PC-9 (cell line): ENCODE data around the gene LDLRAD2.

Experiments used
- EZH2 ChIP-seq: fragments of 200-600 bp; sonication (generic); IDR thresholded peaks from 2 replicates; pipeline ENCODE4 v1.8.0; 2017; ENCODE audit warnings: antibody characterized with exemption, low read depth
- TF ChIP-seq, protein P1 (sequence below): fragments of 200-600 bp; sonication (generic); conservative IDR thresholded peaks from 2 replicates; pipeline ENCODE4 v1.6.1; 2017; ENCODE audit warnings: mixed run types, antibody characterized with exemption, mild to moderate bottlenecking, moderate library complexity

DNA sequence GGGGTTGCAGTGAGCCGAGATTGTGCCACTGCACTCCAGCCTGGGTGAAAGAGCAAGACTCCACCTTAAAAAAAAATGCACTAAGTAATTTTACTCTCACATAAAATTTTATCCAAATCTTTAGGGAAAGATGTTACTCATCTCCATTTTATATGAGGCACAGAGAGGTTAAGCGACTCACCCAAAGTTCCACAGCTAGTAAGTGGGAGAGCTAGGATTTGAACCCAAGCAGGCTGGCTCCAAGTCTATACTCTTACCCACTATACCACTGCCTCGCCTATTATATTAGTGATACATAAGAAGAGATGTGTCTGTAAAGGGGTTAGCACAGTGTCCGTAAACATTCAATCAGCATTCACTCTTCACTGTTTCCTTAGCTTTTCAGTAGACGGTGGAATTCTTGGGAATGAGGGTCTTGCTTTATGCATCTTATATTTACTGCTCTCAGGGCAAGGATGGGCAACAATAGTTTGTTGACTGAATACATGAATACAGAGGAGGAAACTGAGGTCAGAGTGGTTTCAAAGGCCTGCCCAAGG lies 15.1 kb downstream of the LDLRAD2 start:
- TF ChIP-seq, protein P1, sequence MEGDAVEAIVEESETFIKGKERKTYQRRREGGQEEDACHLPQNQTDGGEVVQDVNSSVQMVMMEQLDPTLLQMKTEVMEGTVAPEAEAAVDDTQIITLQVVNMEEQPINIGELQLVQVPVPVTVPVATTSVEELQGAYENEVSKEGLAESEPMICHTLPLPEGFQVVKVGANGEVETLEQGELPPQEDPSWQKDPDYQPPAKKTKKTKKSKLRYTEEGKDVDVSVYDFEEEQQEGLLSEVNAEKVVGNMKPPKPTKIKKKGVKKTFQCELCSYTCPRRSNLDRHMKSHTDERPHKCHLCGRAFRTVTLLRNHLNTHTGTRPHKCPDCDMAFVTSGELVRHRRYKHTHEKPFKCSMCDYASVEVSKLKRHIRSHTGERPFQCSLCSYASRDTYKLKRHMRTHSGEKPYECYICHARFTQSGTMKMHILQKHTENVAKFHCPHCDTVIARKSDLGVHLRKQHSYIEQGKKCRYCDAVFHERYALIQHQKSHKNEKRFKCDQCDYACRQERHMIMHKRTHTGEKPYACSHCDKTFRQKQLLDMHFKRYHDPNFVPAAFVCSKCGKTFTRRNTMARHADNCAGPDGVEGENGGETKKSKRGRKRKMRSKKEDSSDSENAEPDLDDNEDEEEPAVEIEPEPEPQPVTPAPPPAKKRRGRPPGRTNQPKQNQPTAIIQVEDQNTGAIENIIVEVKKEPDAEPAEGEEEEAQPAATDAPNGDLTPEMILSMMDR: no peak
- no peak for TF ChIP-seq EZH2
